ENCODE results near the gene JPH2. TPM values are rescaled to one million over a fixed set of nuclear protein-coding genes. Genes with fewer than 3 reads are reported as not detected.
A peak's percentile ranks its signal among the peaks of the same experiment; 100 is the strongest.

Gene JPH2
- total RNA-seq, 2 experiments from 2014 or later, result not detected

DNA sequence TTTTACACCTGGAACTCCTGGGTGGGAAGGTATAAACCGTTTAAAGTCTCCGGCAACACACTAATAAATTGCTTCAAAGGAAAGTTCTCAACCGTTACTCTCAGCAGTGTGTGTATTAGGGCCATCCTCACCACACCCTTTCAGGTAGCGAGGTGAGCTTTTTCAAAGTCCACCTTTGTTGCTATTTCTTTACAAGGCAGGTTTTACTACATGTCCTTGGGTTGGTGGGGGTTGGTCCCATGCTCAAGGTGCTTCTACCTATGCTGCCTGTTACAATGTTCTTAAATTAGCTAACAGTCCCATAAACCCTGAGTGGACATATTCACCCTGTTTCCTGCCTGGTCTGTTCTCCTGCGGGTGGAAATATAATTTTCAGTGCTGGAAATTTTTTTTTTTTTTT is 36.7 kb upstream of the JPH2 start:
- no peaks in the 10 kb centered on the region for H3K27me3 ChIP-seq (ENCODE audit: control insufficient read depth in 1 of 2, insufficient read depth in 2 of 2, low read length in 2 of 2)
- no peaks in the 10 kb centered on the region for H3K9me3 ChIP-seq (ENCODE audit: control insufficient read depth in 1 of 2, insufficient read depth in 1 of 2, low read length in 2 of 2)
- peaks cover 37% of the 10 kb centered on the region for H3K4me1 Mint-ChIP-seq (ENCODE audit: low read depth)
- ChIA-PET CTCF (no interaction called here), POLR2A (no interaction called here)
- H3K27ac ChIP-seq (ENCODE audit: low read depth in 1 of 2, low read length in 2 of 2), result no peak overlapping the region
- H3K36me3 Mint-ChIP-seq (ENCODE audit: low read depth), result no peaks in the 10 kb centered on the region
- TF ChIP-seq, protein P1, sequence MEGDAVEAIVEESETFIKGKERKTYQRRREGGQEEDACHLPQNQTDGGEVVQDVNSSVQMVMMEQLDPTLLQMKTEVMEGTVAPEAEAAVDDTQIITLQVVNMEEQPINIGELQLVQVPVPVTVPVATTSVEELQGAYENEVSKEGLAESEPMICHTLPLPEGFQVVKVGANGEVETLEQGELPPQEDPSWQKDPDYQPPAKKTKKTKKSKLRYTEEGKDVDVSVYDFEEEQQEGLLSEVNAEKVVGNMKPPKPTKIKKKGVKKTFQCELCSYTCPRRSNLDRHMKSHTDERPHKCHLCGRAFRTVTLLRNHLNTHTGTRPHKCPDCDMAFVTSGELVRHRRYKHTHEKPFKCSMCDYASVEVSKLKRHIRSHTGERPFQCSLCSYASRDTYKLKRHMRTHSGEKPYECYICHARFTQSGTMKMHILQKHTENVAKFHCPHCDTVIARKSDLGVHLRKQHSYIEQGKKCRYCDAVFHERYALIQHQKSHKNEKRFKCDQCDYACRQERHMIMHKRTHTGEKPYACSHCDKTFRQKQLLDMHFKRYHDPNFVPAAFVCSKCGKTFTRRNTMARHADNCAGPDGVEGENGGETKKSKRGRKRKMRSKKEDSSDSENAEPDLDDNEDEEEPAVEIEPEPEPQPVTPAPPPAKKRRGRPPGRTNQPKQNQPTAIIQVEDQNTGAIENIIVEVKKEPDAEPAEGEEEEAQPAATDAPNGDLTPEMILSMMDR (IDR thresholded peaks at IDR 0.05), result no peak
- H3K36me3 ChIP-seq (ENCODE audit: insufficient read depth, low read length), result peaks cover 4% of the 10 kb centered on the region
- DNase-seq, result no peak
- no peak for ATAC-seq (ENCODE audit: poor library complexity)
- peak overlapping the region; percentile 73 for H3K27ac Mint-ChIP-seq
- peaks cover 23% of the 10 kb centered on the region for H3K4me1 ChIP-seq (ENCODE audit: insufficient read depth, low read length)
- H3K4me3 ChIP-seq (ENCODE audit: low read length), result no peak overlapping the region
- no peaks in the 10 kb centered on the region for H3K27me3 Mint-ChIP-seq
- H3K4me3 Mint-ChIP-seq, result no peak overlapping the region
- H3K9me3 Mint-ChIP-seq, result no peaks in the 10 kb centered on the region
- intact Hi-C loops (cut with DNase I, micrococcal nuclease), result no loop called here

DNA sequence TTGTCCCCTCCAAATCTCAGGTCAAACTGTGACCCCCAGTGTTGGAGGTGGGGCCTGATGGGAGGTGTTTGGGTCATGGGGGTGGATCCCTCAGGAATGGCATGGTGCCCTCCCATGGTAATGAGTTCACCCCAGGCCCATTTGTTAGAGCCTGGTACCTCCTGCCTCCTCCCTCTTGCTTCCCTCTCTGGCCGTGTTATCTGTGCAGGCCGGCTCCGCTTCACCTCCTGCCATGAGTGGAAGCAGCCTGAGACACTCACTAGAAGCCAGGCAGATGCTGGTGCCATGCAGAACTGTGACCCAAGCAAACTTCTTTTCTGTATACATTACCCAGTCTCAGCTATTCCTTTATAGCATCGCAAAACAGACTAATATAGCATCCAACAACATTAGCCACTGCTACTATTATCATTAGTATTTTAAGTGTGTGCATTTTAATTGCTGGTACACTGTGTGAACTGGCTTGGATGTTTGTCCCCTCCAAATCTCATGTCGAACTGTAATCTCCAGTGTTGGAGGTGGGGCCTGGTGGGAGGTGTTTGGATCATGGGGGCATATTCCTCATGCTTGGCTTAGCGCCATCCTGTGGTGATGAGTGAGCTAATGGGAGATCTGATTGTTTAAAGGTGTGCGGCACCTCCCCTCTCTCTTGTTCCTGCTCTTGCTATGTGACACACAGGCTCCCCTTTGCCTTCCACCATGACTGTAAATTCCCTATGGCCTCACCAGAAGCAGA is 35.8 kb upstream of the JPH2 start:
- peaks cover 4% of the 10 kb centered on the region for H3K36me3 ChIP-seq (ENCODE audit: insufficient read depth, low read length)
- CTCF ChIA-PET, result interaction anchor here (1.6 kb wide), 1 partner anchor 88 kb away, joined by 7 read pairs; the partner anchor contains the start of gene FITM2
- no peaks in the 10 kb centered on the region for H3K9me3 ChIP-seq (ENCODE audit: control insufficient read depth in 1 of 2, insufficient read depth in 1 of 2, low read length in 2 of 2)
- Mint-ChIP-seq H3K9me3 (no peaks in the 10 kb centered on the region), H3K4me1 (ENCODE audit: low read depth) (peaks cover 46% of the 10 kb centered on the region), H3K27me3 (no peaks in the 10 kb centered on the region), H3K4me3 (no peak overlapping the region), H3K36me3 (ENCODE audit: low read depth) (no peaks in the 10 kb centered on the region), H3K27ac (peak overlapping the region; percentile 73)
- POLR2A ChIA-PET, result no interaction called here
- no peak overlapping the region for H3K4me3 ChIP-seq (ENCODE audit: low read length)
- no peak for DNase-seq
- TF ChIP-seq, protein P1 (IDR thresholded peaks at IDR 0.05), result no peak
- peaks cover 31% of the 10 kb centered on the region for H3K4me1 ChIP-seq (ENCODE audit: insufficient read depth, low read length)
- intact Hi-C loops (cut with DNase I, micrococcal nuclease), result no loop called here
- no peak for ATAC-seq (ENCODE audit: poor library complexity)
- no peak overlapping the region for H3K27ac ChIP-seq (ENCODE audit: low read depth in 1 of 2, low read length in 2 of 2)
- H3K27me3 ChIP-seq (ENCODE audit: control insufficient read depth in 1 of 2, insufficient read depth in 2 of 2, low read length in 2 of 2), result no peaks in the 10 kb centered on the region

GRCh38 chr20:44222027-44222426 is 35.0 kb upstream of the JPH2 start:
- no peak for ATAC-seq (ENCODE audit: poor library complexity)
- H3K36me3 Mint-ChIP-seq (ENCODE audit: low read depth), result peaks cover 3% of the 10 kb centered on the region
- no peak overlapping the region for H3K4me3 Mint-ChIP-seq
- ChIA-PET POLR2A (no interaction called here), CTCF (interaction anchor here (1.6 kb wide), 1 partner anchor 89 kb away, joined by 7 read pairs; the partner anchor contains the start of gene FITM2)
- DNase-seq, result no peak
- H3K27me3 Mint-ChIP-seq, result no peaks in the 10 kb centered on the region
- Histone ChIP-seq H3K4me3 (ENCODE audit: low read length) (no peak overlapping the region), H3K27ac (ENCODE audit: low read depth in 1 of 2, low read length in 2 of 2) (no peak overlapping the region), H3K36me3 (ENCODE audit: insufficient read depth, low read length) (peaks cover 4% of the 10 kb centered on the region), H3K4me1 (ENCODE audit: insufficient read depth, low read length) (peaks cover 37% of the 10 kb centered on the region), H3K9me3 (ENCODE audit: control insufficient read depth in 1 of 2, insufficient read depth in 1 of 2, low read length in 2 of 2) (no peaks in the 10 kb centered on the region), H3K27me3 (ENCODE audit: control insufficient read depth in 1 of 2, insufficient read depth in 2 of 2, low read length in 2 of 2) (no peaks in the 10 kb centered on the region)
- intact Hi-C loops (cut with DNase I, micrococcal nuclease), result no loop called here
- peaks cover 54% of the 10 kb centered on the region for H3K4me1 Mint-ChIP-seq (ENCODE audit: low read depth)
- TF ChIP-seq, protein P1 (IDR thresholded peaks at IDR 0.05), result no peak
- H3K9me3 Mint-ChIP-seq, result no peaks in the 10 kb centered on the region
- H3K27ac Mint-ChIP-seq, result peak overlapping the region; percentile 91

Measured in CD4-positive, alpha-beta T cell (primary cell).